Spinal cord (tissue), 10 donors: Measurements from ENCODE around the gene ENDOV. TPM values are rescaled to one million over a fixed set of nuclear protein-coding genes. Genes with fewer than 3 reads are reported as not detected.

ENCODE experiments used
- DNase-seq, 6 donors: peaks; one replicate each; pipeline versions ENCODE4 v3.0.0 to v3.0.0-alpha.2; 2013 to 2015; ENCODE audit warnings: low spot score in 6 of 6, low read depth in 4 of 6
- H3K27ac ChIP-seq: one replicate; pipeline ENCODE4 v1.5.1; 2013; ENCODE audit warnings: low read depth, low read length, control low read depth
- H3K27me3 ChIP-seq: one replicate; pipeline ENCODE4 v1.6.1; 2013; ENCODE audit warnings: low read length; ENCODE audit not compliant: control insufficient read depth, insufficient read depth
- H3K36me3 ChIP-seq: one replicate; pipeline ENCODE4 v1.6.1; 2013; ENCODE audit warnings: low read length; ENCODE audit not compliant: control insufficient read depth, insufficient read depth
- H3K4me1 ChIP-seq: one replicate; pipeline ENCODE4 v1.6.1; 2013; ENCODE audit warnings: low read length; ENCODE audit not compliant: control insufficient read depth, insufficient read depth
- H3K4me3 ChIP-seq: one replicate; pipeline ENCODE4 v1.5.1; 2013; ENCODE audit warnings: low read depth, low read length, control low read depth
- H3K9me3 ChIP-seq: one replicate; pipeline ENCODE4 v1.6.1; 2013; ENCODE audit warnings: low read length; ENCODE audit not compliant: control insufficient read depth, insufficient read depth
- WGBS: methylation state at CpG from one replicate; pipeline ENCODE4 v1.1.5; 2013; ENCODE audit warnings: missing lambda C conversion rate; ENCODE audit not compliant: insufficient coverage; 5-methylcytosine and 5-hydroxymethylcytosine counted together
- polyA plus RNA-seq, 2 donors: library from polyadenylated mRNA; unstranded; fragments of 120-200 nt; gene quantifications; one replicate each; pipeline ENCODE4 v1.2.1, GENCODE V29; 2013; ENCODE audit not compliant: insufficient read length in 2 of 2
- total RNA-seq, 2 donors: library from RNA; depleted of rRNA in 1 of 2; stranded (reverse); fragments of 120-200 nt in 1 of 2; fragments of >200 nt in 1 of 2; gene quantifications; one replicate each; pipeline versions ENCODE4 v1.2.3 to v1.2.4, GENCODE V29; 2013 to 2014
- donor health status: healthy.

ENDOV gene
- total and polyA plus RNA-seq, 4 donors: 14.3 to 51.6 (median 29.4) TPM

DNA sequence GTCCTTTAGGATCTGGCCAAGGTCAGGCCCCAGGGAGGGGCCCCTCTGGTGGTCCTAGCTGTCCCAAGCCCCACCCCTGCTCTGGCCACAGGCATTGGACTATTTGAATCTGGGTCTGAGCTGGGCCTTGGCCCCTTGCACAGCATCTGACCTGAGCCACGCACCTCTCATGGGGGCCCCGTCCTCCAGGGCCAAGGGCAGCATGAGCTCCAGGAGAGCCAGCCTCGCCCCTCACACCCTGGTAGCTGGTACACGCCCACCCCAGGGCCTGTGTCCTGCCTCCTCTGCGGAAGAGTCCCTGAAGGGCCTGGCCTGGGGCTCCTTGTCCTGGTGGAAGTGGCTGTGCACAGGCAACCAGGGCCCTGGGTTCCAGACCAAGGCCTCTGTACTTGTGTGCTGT lies 23.8 kb downstream of the ENDOV start:
- no peak overlapping the region for H3K27ac ChIP-seq
- no peak for DNase-seq
- H3K4me3 ChIP-seq: no peak overlapping the region
- H3K36me3 ChIP-seq: peaks cover 31% of the 10 kb centered on the region
- peaks cover 23% of the 10 kb centered on the region for H3K4me1 ChIP-seq
- no peaks in the 10 kb centered on the region for H3K9me3 ChIP-seq
- WGBS: 92% methylated on average over 5 of the region's 5 CpGs
- H3K27me3 ChIP-seq: no peaks in the 10 kb centered on the region

DNA sequence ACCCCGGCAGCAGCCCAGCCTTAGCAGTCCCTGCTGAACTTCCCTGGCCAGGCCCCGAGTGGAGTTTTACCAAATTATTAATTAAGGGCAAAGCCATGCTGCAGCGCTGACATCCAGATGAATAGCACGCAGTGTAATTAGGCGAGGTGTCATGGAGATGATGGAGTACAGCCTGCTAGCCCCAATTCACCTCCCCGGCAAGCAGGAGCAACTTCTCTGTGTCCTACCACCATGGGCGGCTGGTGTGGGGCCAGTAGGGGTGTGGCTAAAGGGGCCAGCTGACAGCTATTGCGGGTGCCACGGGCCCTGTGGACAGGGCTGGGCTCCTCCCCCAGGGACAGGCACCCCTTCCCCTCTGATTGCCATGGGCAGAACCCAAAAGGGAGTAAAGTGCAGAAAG lies 24.5 kb downstream of the ENDOV start:
- Histone ChIP-seq H3K4me1 (peaks cover 30% of the 10 kb centered on the region), H3K27me3 (no peaks in the 10 kb centered on the region), H3K36me3 (peaks cover 31% of the 10 kb centered on the region), H3K9me3 (no peaks in the 10 kb centered on the region), H3K27ac (no peak overlapping the region), H3K4me3 (no peak overlapping the region)
- 62% methylated on average over 5 of the region's 9 CpGs for WGBS
- DNase-seq: no peak

DNA sequence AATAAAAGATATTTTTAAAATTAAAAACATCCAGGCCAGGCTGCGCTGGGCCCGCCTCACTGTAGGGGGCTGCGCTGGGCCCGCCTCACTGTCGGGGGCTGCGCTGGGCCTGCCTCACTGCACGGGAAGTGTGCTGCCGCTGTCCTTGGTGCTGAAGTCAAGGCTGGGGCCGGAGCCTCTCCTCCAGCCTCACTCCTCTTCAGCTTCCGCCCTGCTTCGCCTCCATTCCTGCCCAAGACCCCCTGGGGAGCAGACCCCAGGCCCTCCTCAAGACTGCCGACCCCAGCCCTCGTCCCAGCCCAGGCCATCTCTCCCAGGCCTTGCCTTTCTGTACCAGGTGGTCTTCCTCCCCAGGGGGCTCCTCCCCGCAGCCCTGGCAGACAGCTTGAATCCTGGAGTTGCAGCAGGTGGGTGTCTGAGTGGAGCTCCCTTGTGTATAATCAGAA lies 26.2 kb downstream of the ENDOV start:
- WGBS: 19% methylated on average over 14 of the region's 14 CpGs
- peaks cover 46% of the 10 kb centered on the region for H3K4me1 ChIP-seq
- no peak overlapping the region for H3K4me3 ChIP-seq
- no peak overlapping the region for H3K27ac ChIP-seq
- H3K9me3 ChIP-seq: no peaks in the 10 kb centered on the region
- no peaks in the 10 kb centered on the region for H3K27me3 ChIP-seq
- H3K36me3 ChIP-seq: peaks cover 31% of the 10 kb centered on the region
- peak in 3 of 6 donors; percentile 28 to 73 (median 30) for DNase-seq

DNA sequence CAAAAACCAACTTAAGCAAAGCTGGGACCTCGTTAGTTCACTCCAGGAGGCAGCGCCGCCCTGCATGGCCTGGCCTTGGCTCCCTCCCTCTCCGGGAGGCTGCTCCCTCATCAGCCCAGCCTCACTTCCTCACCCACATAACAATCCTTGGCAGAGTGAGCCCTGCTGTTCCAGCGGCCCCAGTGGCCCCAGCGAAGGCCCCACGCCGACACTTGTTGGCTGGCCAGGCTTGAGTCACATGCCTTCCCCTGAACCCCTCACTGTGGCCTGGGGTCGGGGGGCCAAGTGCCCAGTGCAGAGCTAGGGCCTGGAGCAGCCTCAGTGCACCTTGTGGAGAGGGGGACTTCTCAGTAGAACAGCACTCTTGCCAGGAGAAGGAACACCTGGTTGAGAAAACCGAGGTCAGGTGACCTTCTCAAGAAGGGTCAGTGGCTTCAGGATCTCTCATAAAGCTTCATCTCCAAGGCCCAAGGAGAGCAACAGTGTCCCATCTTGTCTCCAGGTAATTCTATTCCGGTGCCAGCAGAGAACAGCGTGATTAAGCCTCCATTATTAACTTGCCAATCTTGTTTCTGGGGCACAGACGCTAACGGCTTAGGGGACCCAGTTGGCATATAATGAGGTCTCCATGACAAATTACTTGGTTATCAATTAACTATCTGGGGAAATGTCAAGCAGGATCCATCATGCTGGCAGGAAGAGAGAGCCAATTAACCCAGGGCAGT lies 26.8 kb downstream of the ENDOV start:
- 79% methylated on average over 9 of the region's 14 CpGs for WGBS
- Histone ChIP-seq H3K27ac (no peak overlapping the region), H3K9me3 (no peaks in the 10 kb centered on the region), H3K27me3 (no peaks in the 10 kb centered on the region), H3K4me3 (no peak overlapping the region), H3K36me3 (peaks cover 31% of the 10 kb centered on the region), H3K4me1 (peaks cover 52% of the 10 kb centered on the region)
- peak in 1 of 6 donors; percentile 73 for DNase-seq

DNA sequence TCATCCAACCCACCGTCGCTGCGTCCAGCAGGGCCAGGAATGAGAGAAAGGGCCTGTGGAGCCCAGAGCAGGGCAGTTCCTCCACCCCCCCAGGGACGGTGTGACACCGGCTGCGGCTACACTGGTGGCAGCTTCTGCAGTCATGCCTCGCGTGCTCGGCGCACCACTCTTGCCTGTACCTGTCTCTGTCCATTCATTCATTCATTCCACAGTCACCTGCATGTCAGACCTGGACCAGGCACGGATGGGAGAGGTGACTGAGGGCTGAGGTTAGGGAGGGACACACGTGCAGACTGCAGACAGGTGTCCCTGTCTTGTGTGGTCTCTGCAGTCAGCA lies 27.3 kb downstream of the ENDOV start:
- peaks cover 56% of the 10 kb centered on the region for H3K4me1 ChIP-seq
- WGBS: 56% methylated on average over 7 of the region's 12 CpGs
- H3K27ac ChIP-seq: no peak overlapping the region
- H3K27me3 ChIP-seq: no peaks in the 10 kb centered on the region
- no peaks in the 10 kb centered on the region for H3K9me3 ChIP-seq
- no peak overlapping the region for H3K4me3 ChIP-seq
- DNase-seq: no peak
- H3K36me3 ChIP-seq: peaks cover 27% of the 10 kb centered on the region

DNA sequence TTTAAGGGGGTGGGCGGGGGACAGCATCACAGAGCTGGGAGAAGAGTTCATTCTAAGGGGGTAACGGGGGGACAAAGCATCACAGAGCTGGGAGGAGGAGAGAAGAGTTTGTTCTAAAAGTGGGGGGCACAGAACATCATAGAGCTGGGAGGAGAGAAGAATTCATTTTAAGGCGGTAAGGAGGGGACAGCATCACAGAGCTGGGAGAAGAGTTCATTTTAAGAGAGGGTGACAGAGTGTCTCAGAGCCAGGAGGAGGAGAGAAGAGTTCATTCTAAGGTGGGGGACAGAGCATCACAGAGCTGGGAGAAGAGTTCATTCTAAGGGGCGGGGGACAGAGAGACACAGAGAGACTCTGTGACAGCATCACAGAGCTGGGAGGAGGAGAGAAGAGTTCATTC lies 27.8 kb downstream of the ENDOV start:
- Histone ChIP-seq H3K4me1 (peaks cover 56% of the 10 kb centered on the region), H3K4me3 (no peak overlapping the region), H3K9me3 (no peaks in the 10 kb centered on the region), H3K27me3 (no peaks in the 10 kb centered on the region), H3K27ac (no peak overlapping the region), H3K36me3 (peaks cover 24% of the 10 kb centered on the region)
- 77% methylated on average over 4 of the region's 4 CpGs for WGBS
- DNase-seq: no peak

DNA sequence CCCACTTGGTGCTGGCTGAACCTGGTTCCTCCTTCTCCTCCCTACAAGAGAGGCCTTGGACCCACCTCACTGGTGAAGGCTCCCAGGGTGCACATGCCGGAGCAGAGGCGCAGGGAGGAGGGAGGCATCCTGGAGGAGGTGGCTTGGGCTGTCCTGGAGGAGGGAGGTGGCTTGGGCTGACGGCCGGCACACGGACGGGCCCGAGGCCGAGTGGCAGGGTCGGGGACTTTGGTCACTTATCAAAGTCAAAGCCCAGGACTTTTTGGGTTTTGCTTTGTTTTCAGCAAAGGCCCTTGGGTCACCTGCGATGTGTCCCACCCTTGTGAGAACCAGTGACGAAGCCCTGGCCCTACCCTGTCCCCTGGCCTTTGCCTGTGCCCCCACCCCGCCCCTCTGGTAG lies 28.5 kb downstream of the ENDOV start:
- Histone ChIP-seq H3K27ac (no peak overlapping the region), H3K27me3 (no peaks in the 10 kb centered on the region), H3K4me1 (peaks cover 56% of the 10 kb centered on the region), H3K9me3 (no peaks in the 10 kb centered on the region), H3K36me3 (peaks cover 18% of the 10 kb centered on the region), H3K4me3 (no peak overlapping the region)
- WGBS: 31% methylated on average over 11 of the region's 12 CpGs
- no peak for DNase-seq

DNA sequence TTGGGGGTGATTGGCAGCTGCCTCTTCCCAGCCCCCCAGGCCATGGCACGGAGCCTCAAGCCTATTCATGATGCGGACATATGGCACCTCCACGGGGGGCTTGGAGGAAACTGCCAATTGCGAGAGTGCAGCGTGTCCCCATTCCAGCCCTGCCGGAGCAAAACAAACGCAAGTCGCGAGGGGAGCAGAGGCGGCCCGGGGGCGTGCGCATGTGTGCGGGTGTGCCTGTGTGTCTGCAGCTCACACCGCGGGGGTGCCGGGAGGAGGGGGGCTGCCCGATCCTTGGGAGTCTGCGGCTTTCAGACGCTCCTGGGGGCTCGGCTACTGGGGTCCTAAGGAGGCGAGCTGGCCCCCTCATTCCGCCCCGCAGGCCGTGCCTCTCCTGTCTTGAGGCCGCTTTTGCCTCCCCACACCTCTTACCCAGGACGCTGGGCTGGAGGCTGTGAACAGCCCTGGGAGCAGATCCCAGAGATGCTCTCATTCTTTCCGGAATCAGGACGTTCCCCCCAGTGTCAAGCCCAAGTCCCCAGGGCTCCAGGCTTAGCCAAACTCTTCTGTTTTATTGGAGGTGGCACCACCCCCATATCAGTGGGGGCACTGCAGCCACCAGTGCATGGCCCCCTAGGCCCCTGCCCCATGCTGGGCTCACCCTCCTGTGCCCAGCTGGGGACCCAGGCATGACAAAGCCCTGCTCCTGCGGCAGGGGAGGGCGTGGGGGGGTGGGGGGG lies 29.1 kb downstream of the ENDOV start:
- 5% methylated on average over 29 of the region's 31 CpGs for WGBS
- H3K4me3 ChIP-seq: no peak overlapping the region
- H3K9me3 ChIP-seq: no peaks in the 10 kb centered on the region
- no peak overlapping the region for H3K27ac ChIP-seq
- DNase-seq: peak in 2 of 6 donors; percentile 89
- peaks cover 56% of the 10 kb centered on the region for H3K4me1 ChIP-seq
- no peaks in the 10 kb centered on the region for H3K27me3 ChIP-seq
- peaks cover 13% of the 10 kb centered on the region for H3K36me3 ChIP-seq

DNA sequence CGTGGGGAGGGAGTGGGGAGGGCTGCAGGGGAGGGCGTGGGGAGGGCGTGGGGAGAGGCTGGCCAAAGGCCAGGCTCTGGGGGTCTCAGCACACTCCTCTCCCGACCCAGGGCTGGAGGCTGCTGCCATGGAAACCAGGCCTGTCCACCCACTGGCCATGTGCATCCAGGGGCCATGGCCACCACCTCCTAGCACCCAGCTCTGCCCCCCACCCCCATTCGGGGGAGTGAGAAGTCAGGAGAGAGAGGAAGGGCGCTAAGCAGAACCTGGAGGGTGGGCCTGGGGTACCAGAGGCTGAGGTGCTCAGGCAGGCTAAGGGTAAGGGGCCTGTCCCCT lies 29.6 kb downstream of the ENDOV start:
- no peak overlapping the region for H3K27ac ChIP-seq
- no peaks in the 10 kb centered on the region for H3K9me3 ChIP-seq
- no peaks in the 10 kb centered on the region for H3K27me3 ChIP-seq
- DNase-seq: no peak
- H3K4me1 ChIP-seq: peaks cover 56% of the 10 kb centered on the region
- peaks cover 12% of the 10 kb centered on the region for H3K36me3 ChIP-seq
- no peak overlapping the region for H3K4me3 ChIP-seq
- WGBS: 33% methylated on average over 2 of the region's 6 CpGs
